ENCODE results near the gene CDC14C. TPM values are rescaled to one million over a fixed set of nuclear protein-coding genes. Genes with fewer than 3 reads are reported as not detected.

The CDC14C gene
- total RNA-seq (2012; rRNA removed): under 0.01 TPM in 2 replicates
- polyA plus RNA-seq (2012; rRNA removed): not detected in 2 replicates
- not detected in 2 replicates for polyA plus RNA-seq (2012; cell fraction: cytosol; rRNA removed)
- polyA plus RNA-seq (2012; cell fraction: nucleus; rRNA removed; ENCODE audit: low replicate concordance): not detected in 2 replicates
- Bru-seq, nascent RNA: not detected
- percentile 8 among the genes with signal in this experiment for BruChase-seq, experiment 1, labeled RNA remaining after a 6-hour chase
- not detected for BruChase-seq, experiment 2, labeled RNA remaining after a 2-hour chase
- long read RNA-seq: 0 reads

- in situ Hi-C loops (cut with MboI; ENCODE audit: low sequenced_read_pairs): no loop called here
- Histone ChIP-seq H3K56ac (ENCODE audit: extremely low read depth, insufficient read depth, low read length) (no peak within 1 kb of the TSS), H2AK5ac (ENCODE audit: low read depth, low read length) (no peak within 1 kb of the TSS), H4K20me1 (ENCODE audit: insufficient read depth, low read length) (no peaks in the 10 kb centered on the region), H3K27ac (ENCODE audit: insufficient read depth, low read length) (no peak within 1 kb of the TSS), H3K9me1 (ENCODE audit: insufficient read depth, low read length) (no peaks in the 10 kb centered on the region), H3K4me2 (ENCODE audit: low read depth, low read length) (no peak within 1 kb of the TSS), H2AFZ (replicated peaks; ENCODE audit: low read length, poor library complexity) (no peak within 1 kb of the TSS), H3K18ac (ENCODE audit: low read depth, low read length) (no peak within 1 kb of the TSS), H3K27me3 (ENCODE audit: control insufficient read depth, insufficient read depth, low read length) (no peaks in the 10 kb centered on the region), H3K79me1 (ENCODE audit: low read depth in 1 of 2, low read length in 2 of 2) (no peaks in the 10 kb centered on the region), H3K4me3 (ENCODE audit: insufficient read depth, low read depth, low read length) (no peak within 1 kb of the TSS), H4K91ac (ENCODE audit: insufficient read depth, low read depth, low read length) (no peak within 1 kb of the TSS), H3K14ac (replicated peaks; ENCODE audit: low read depth, low read length) (no peak within 1 kb of the TSS), H3K23ac (ENCODE audit: low read depth, low read length) (no peak within 1 kb of the TSS), H3K9me3 (ENCODE audit: control insufficient read depth, insufficient read depth, low read length) (no peaks in the 10 kb centered on the region), H3K9ac (ENCODE audit: low read depth, low read length) (no peak within 1 kb of the TSS), H3K4ac (ENCODE audit: low read depth, low read length) (no peak within 1 kb of the TSS), H4K5ac (ENCODE audit: low read depth, low read length) (no peak within 1 kb of the TSS), H2BK15ac (ENCODE audit: low read depth, low read length) (no peak within 1 kb of the TSS), H2BK120ac (ENCODE audit: low read depth, low read length) (no peak within 1 kb of the TSS), H3K4me1 (ENCODE audit: control insufficient read depth, insufficient read depth, low read length) (no peaks in the 10 kb centered on the region), H2BK20ac (ENCODE audit: low read depth, low read length) (no peak within 1 kb of the TSS), H2BK5ac (ENCODE audit: low read depth, low read length, poor library complexity, severe bottlenecking) (no peak within 1 kb of the TSS), H3K36me3 (ENCODE audit: control insufficient read depth, insufficient read depth, low read length) (no peaks in the 10 kb centered on the region), H2AK9ac (replicated peaks; ENCODE audit: low read depth, low read length, poor library complexity) (no peak within 1 kb of the TSS), H4K8ac (ENCODE audit: low read depth in 2 of 2, low read length in 2 of 2) (no peak within 1 kb of the TSS)
- 96% methylated on average over 20 of the region's 46 CpGs; no CpG with 5 or more reads in 1 of the 2 experiments for WGBS, 2 experiments (ENCODE audit: extremely low coverage in 2 of 2, insufficient read length in 1 of 2)
- intact Hi-C loops (cut with micrococcal nuclease): no loop called here
- ATAC-seq (ENCODE audit: low read depth) (no peak), DNase-seq (no peak)
- no TSS peak for BruUV-seq (replicated peaks)
- dilution Hi-C loops (cut with HindIII; ENCODE audit: low sequenced_read_pairs, unreplicated experiment): no loop called here
- POLR2A ChIA-PET (ENCODE audit: unreplicated experiment): no interaction called here
- CTCF ChIA-PET: no interaction called here
- TF ChIP-seq NFE2L2 (IDR thresholded peaks at IDR 0.05; ENCODE audit: low read depth, low read length) (no peak), MAZ (IDR thresholded peaks at IDR 0.05; ENCODE audit: borderline replicate concordance, low read depth, low read length) (no peak), RCOR1 (IDR thresholded peaks at IDR 0.05; ENCODE audit: insufficient replicate concordance, low read length) (no peak), FOS (IDR thresholded peaks at IDR 0.05; ENCODE audit: low read depth, low read length) (no peak), POLR2A (IDR thresholded peaks at IDR 0.05; ENCODE audit: low read depth, low read length) (no peak), BHLHE40 (IDR thresholded peaks at IDR 0.05; ENCODE audit: low read depth, low read length) (no peak), CTCF (conservative IDR thresholded peaks at IDR 0.05; ENCODE audit: low read depth, low read length) (no peak), USF2 (IDR thresholded peaks at IDR 0.05; ENCODE audit: low read depth, low read length) (no peak)
Measured at GRCh38 chr7:48924433-48924832, at the start of gene CDC14C. Gene CDC14C, plus strand, starts transcription at chr7:48924547. Its CDS starts 126 bp downstream, at chr7:48924673.

All from IMR-90 (cell line).